Activated naive CD4-positive, alpha-beta T cell treated with anti-CD3 and anti-CD28 coated beads, Interleukin-2, amount 50 U/mL, for 72 hours (primary cell): Measurements from ENCODE around the gene TCEAL7. TPM values are rescaled to one million over a fixed set of nuclear protein-coding genes. Genes with fewer than 3 reads are reported as not detected.
"Not testable (repeated sequence)": the region's sequence is repeated elsewhere in the genome, so short reads cannot be mapped to it uniquely, and the experiment has no call there.

Experiments used
- ATAC-seq, 2 donors: fragments of 150-1000 bp; cut with Tn5 transposase; 2 replicates each; pipeline ENCODE4 v1.10.0; 2021; ENCODE audit warnings: mild to moderate bottlenecking in 2 of 2, moderate library complexity in 2 of 2
- DNase-seq, 2 donors: peaks; one replicate each; pipeline ENCODE4 v3.0.0; 2021 to 2022; ENCODE audit warnings: low spot score in 2 of 2
- H3K27ac Mint-ChIP-seq, 2 donors: one replicate each; pipeline ENCODE4 v1.8.0; 2022; ENCODE audit warnings: mild to moderate bottlenecking in 2 of 2, mixed read lengths in 2 of 2
- H3K36me3 Mint-ChIP-seq, 2 donors: one replicate each; pipeline ENCODE4 v1.8.0; 2022; ENCODE audit warnings: mixed read lengths in 2 of 2
- H3K9me3 Mint-ChIP-seq, 2 donors: one replicate each; pipeline ENCODE4 v1.8.0; 2022; ENCODE audit warnings: mixed read lengths in 2 of 2
- total RNA-seq, 2 donors: library from RNA; stranded (reverse); gene quantifications; one replicate each; pipeline ENCODE4 v1.2.3, GENCODE V29; 2022

The TCEAL7 gene
- not detected for total RNA-seq

- no peak for DNase-seq
- H3K9me3 Mint-ChIP-seq: no peaks in the 10 kb centered on the region
- no peaks in the 10 kb centered on the region for H3K36me3 Mint-ChIP-seq
- no peak for ATAC-seq
- H3K27ac Mint-ChIP-seq: no peak within 1 kb of the TSS
These were observed at the start of gene TCEAL7 for GRCh38 chrX:103329991-103330390. Gene TCEAL7 (plus strand): TSS chrX:103330239. CDS start chrX:103331404, 1,165 bp downstream.

- ATAC-seq: no peak
- no peak overlapping the region for H3K27ac Mint-ChIP-seq
- H3K36me3 Mint-ChIP-seq: no peaks in the 10 kb centered on the region
- no peaks in the 10 kb centered on the region for H3K9me3 Mint-ChIP-seq
- DNase-seq: no peak
These were observed 36.9 kb upstream of the TCEAL7 start for GRCh38 chrX:103293118-103293517.

- no peak overlapping the region for H3K27ac Mint-ChIP-seq
These were observed 25.3 kb upstream of the TCEAL7 start for GRCh38 chrX:103304705-103305104.

GRCh38 chrX:103305666-103306065 is 24.4 kb upstream of the TCEAL7 start:
- H3K27ac Mint-ChIP-seq, H3K9me3 Mint-ChIP-seq, ATAC-seq: not testable (repeated sequence)

More at GRCh38 chrX:103304705-103305104, 25.3 kb upstream of the TCEAL7 start:
- H3K9me3 Mint-ChIP-seq: no peaks in the 10 kb centered on the region
- H3K36me3 Mint-ChIP-seq: peaks cover 0 to 3% of the 10 kb centered on the region in 2 donors
- peak in 1 of 2 donors; percentile 44 for ATAC-seq
- no peak for DNase-seq

GRCh38 chrX:103309860-103310554 is 20.0 kb upstream of the TCEAL7 start:
- Mint-ChIP-seq H3K9me3 (no peaks in the 10 kb centered on the region), H3K36me3 (peaks cover 0 to 5% of the 10 kb centered on the region in 2 donors), H3K27ac (no peak overlapping the region)
- peak; percentile 11 to 14 for ATAC-seq
- no peak for DNase-seq

More at GRCh38 chrX:103305666-103306065, 24.4 kb upstream of the TCEAL7 start:
- not testable (repeated sequence) for DNase-seq, H3K36me3 Mint-ChIP-seq

- Mint-ChIP-seq H3K36me3 (peaks cover 0 to 5% of the 10 kb centered on the region in 2 donors), H3K9me3 (no peaks in the 10 kb centered on the region), H3K27ac (peak within 1 kb of the TSS; percentile 54 to 72)
- DNase-seq (peak; percentile 74 to 85), ATAC-seq (peak; percentile 100)
These were observed 19.3 kb upstream of the TCEAL7 start, which contains the start of gene BEX2 for GRCh38 chrX:103310555-103311398. Gene BEX2 (minus strand): TSS chrX:103310990. CDS start chrX:103309976, 1,014 bp downstream.

- H3K9me3 Mint-ChIP-seq: no peaks in the 10 kb centered on the region
- H3K27ac Mint-ChIP-seq: no peak overlapping the region
- peaks cover 0 to 5% of the 10 kb centered on the region in 2 donors for H3K36me3 Mint-ChIP-seq
- no peak for DNase-seq
- ATAC-seq: no peak
These were observed 18.6 kb upstream of the TCEAL7 start for GRCh38 chrX:103311399-103311780.

GRCh38 chrX:103330681-103331288 is 746 bp downstream of the TCEAL7 start:
- ATAC-seq (no peak), DNase-seq (no peak)
- no peaks in the 10 kb centered on the region for H3K9me3 Mint-ChIP-seq
- no peaks in the 10 kb centered on the region for H3K36me3 Mint-ChIP-seq
- no peak overlapping the region for H3K27ac Mint-ChIP-seq

- Mint-ChIP-seq H3K27ac (no peak overlapping the region), H3K36me3 (no peaks in the 10 kb centered on the region), H3K9me3 (no peaks in the 10 kb centered on the region)
- DNase-seq (no peak), ATAC-seq (no peak)
These were observed 8.6 kb downstream of the TCEAL7 start for GRCh38 chrX:103338663-103339062.

- Mint-ChIP-seq H3K27ac (no peak overlapping the region), H3K9me3 (no peaks in the 10 kb centered on the region), H3K36me3 (no peaks in the 10 kb centered on the region)
- DNase-seq (peak in 1 of 2 donors; percentile 20), ATAC-seq (peak in 1 of 2 donors; percentile 41)
These were observed 13.1 kb downstream of the TCEAL7 start for GRCh38 chrX:103343105-103343504.

- Mint-ChIP-seq H3K9me3 (no peaks in the 10 kb centered on the region), H3K27ac (no peak overlapping the region), H3K36me3 (no peaks in the 10 kb centered on the region)
- ATAC-seq (no peak), DNase-seq (no peak)
These were observed 14.6 kb downstream of the TCEAL7 start for GRCh38 chrX:103344606-103345005.

- no peak for DNase-seq
- ATAC-seq: no peak
- no peaks in the 10 kb centered on the region for H3K9me3 Mint-ChIP-seq
- H3K36me3 Mint-ChIP-seq: no peaks in the 10 kb centered on the region
- no peak overlapping the region for H3K27ac Mint-ChIP-seq
These were observed 17.8 kb downstream of the TCEAL7 start for GRCh38 chrX:103347682-103348397.

GRCh38 chrX:103356130-103356798 is 26.2 kb downstream of the TCEAL7 start, which contains the start of gene TCEAL9:
Gene TCEAL9 (plus strand): TSS chrX:103356506. CDS start chrX:103357685, 1,179 bp downstream.
- Mint-ChIP-seq H3K36me3 (no peaks in the 10 kb centered on the region), H3K9me3 (no peaks in the 10 kb centered on the region), H3K27ac (peak within 1 kb of the TSS; percentile 27 to 36)
- DNase-seq (no peak), ATAC-seq (peak in 1 of 2 donors; percentile 37)

- ATAC-seq (no peak), DNase-seq (no peak)
- Mint-ChIP-seq H3K27ac (no peak overlapping the region), H3K36me3 (no peaks in the 10 kb centered on the region), H3K9me3 (no peaks in the 10 kb centered on the region)
These were observed 26.8 kb downstream of the TCEAL7 start for GRCh38 chrX:103356858-103357257.

- no peak for ATAC-seq
- Mint-ChIP-seq H3K36me3 (no peaks in the 10 kb centered on the region), H3K27ac (no peak overlapping the region), H3K9me3 (no peaks in the 10 kb centered on the region)
- no peak for DNase-seq
These were observed 27.8 kb downstream of the TCEAL7 start for GRCh38 chrX:103357871-103358270.

GRCh38 chrX:103359605-103360004 is 29.6 kb downstream of the TCEAL7 start:
- not testable (repeated sequence) for DNase-seq, H3K27ac Mint-ChIP-seq, H3K36me3 Mint-ChIP-seq, H3K9me3 Mint-ChIP-seq, ATAC-seq
